Nephron progenitor cell (in vitro differentiated cells): ENCODE measurements around the gene NDFIP1.

ENCODE experiments used
- DNase-seq: peaks from one replicate; pipeline ENCODE4 v3.0.0; 2021
- H3K27ac Mint-ChIP-seq: 2 replicates; pipeline ENCODE4 v1.8.0; 2021; ENCODE audit warnings: mild to moderate bottlenecking, moderate library complexity, mixed read lengths
- H3K27me3 Mint-ChIP-seq: 2 replicates; pipeline ENCODE4 v1.8.0; 2021; ENCODE audit warnings: mild to moderate bottlenecking, low read depth, mixed read lengths; ENCODE audit not compliant: poor library complexity
- H3K36me3 Mint-ChIP-seq: 2 replicates; pipeline ENCODE4 v1.8.0; 2021; ENCODE audit warnings: low read depth, mixed read lengths
- H3K4me1 Mint-ChIP-seq: 2 replicates; pipeline ENCODE4 v1.8.0; 2021; ENCODE audit warnings: mixed read lengths
- H3K4me3 Mint-ChIP-seq: 2 replicates; pipeline ENCODE4 v1.8.0; 2021; ENCODE audit warnings: mild to moderate bottlenecking, moderate library complexity, mixed read lengths
- H3K9me3 Mint-ChIP-seq: 2 replicates; pipeline ENCODE4 v1.8.0; 2021; ENCODE audit warnings: mild to moderate bottlenecking, moderate library complexity, mixed read lengths
- CTCF ChIP-seq: fragments of 200-600 bp; sonication (generic); IDR thresholded peaks from 2 replicates; pipeline ENCODE4 v1.5.0; 2021; ENCODE audit warnings: antibody characterized with exemption

NDFIP1 gene

GRCh38 chr5:142193114-142193428 lies 84.5 kb downstream of the NDFIP1 start:
- H3K27ac Mint-ChIP-seq, result no peak overlapping the region
- peaks cover 39% of the 10 kb centered on the region for H3K4me1 Mint-ChIP-seq
- no peak for DNase-seq
- H3K4me3 Mint-ChIP-seq, result no peak overlapping the region
- TF ChIP-seq CTCF, result no peak
- no peaks in the 10 kb centered on the region for H3K9me3 Mint-ChIP-seq
- H3K36me3 Mint-ChIP-seq, result no peaks in the 10 kb centered on the region
- no peaks in the 10 kb centered on the region for H3K27me3 Mint-ChIP-seq

DNA sequence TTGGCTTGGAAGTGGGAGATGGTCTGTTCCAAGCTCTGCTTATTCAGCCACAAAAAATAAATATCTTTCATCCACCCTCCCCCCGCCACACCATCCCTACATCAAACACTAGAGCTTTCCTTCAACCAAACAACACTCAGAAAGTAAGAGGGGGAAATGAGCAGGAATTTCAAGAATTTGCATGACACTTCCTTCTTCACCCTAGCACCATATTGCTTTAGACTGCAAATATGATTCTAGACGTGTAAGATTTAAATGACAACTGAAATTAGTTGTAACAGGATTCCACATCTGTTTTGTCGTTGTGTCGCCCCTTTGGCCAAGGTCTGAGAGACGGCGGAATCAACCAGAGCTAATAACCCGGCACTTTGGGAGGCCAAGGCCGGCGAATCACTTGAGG lies 88.5 kb downstream of the NDFIP1 start:
- no peak for DNase-seq
- Mint-ChIP-seq H3K36me3 (no peaks in the 10 kb centered on the region), H3K4me1 (peaks cover 26% of the 10 kb centered on the region), H3K9me3 (no peaks in the 10 kb centered on the region), H3K27ac (peak overlapping the region; percentile 30), H3K4me3 (no peak overlapping the region), H3K27me3 (no peaks in the 10 kb centered on the region)
- TF ChIP-seq CTCF, result no peak

GRCh38 chr5:142197781-142198180 lies 89.2 kb downstream of the NDFIP1 start:
- Mint-ChIP-seq H3K36me3 (no peaks in the 10 kb centered on the region), H3K4me3 (no peak overlapping the region), H3K4me1 (peaks cover 20% of the 10 kb centered on the region), H3K27ac (peak overlapping the region; percentile 27), H3K27me3 (no peaks in the 10 kb centered on the region), H3K9me3 (no peaks in the 10 kb centered on the region)
- no peak for DNase-seq
- TF ChIP-seq CTCF, result no peak

- Mint-ChIP-seq H3K36me3 (no peaks in the 10 kb centered on the region), H3K9me3 (no peaks in the 10 kb centered on the region), H3K4me3 (no peak overlapping the region), H3K27me3 (no peaks in the 10 kb centered on the region), H3K27ac (peak overlapping the region; percentile 59), H3K4me1 (peaks cover 23% of the 10 kb centered on the region)
- DNase-seq, result no peak
- TF ChIP-seq CTCF, result no peak
These were observed 90.8 kb downstream of the NDFIP1 start for GRCh38 chr5:142199388-142199787.

- H3K36me3 Mint-ChIP-seq, result no peaks in the 10 kb centered on the region
- no peak overlapping the region for H3K4me3 Mint-ChIP-seq
- DNase-seq, result no peak
- H3K9me3 Mint-ChIP-seq, result no peaks in the 10 kb centered on the region
- TF ChIP-seq CTCF, result no peak
- H3K27me3 Mint-ChIP-seq, result no peaks in the 10 kb centered on the region
- H3K4me1 Mint-ChIP-seq, result peaks cover 28% of the 10 kb centered on the region
- no peak overlapping the region for H3K27ac Mint-ChIP-seq
These were observed 91.8 kb downstream of the NDFIP1 start for GRCh38 chr5:142200387-142200786.

GRCh38 chr5:142201471-142201887 lies 92.9 kb downstream of the NDFIP1 start:
- H3K27ac Mint-ChIP-seq, result no peak overlapping the region
- H3K9me3 Mint-ChIP-seq, result no peaks in the 10 kb centered on the region
- no peak for DNase-seq
- peaks cover 28% of the 10 kb centered on the region for H3K4me1 Mint-ChIP-seq
- H3K36me3 Mint-ChIP-seq, result no peaks in the 10 kb centered on the region
- no peak overlapping the region for H3K4me3 Mint-ChIP-seq
- no peak for TF ChIP-seq CTCF
- H3K27me3 Mint-ChIP-seq, result no peaks in the 10 kb centered on the region
